Upper lobe of right lung (tissue), 1 donor: ENCODE data around the gene SCG3. TPM values are rescaled to one million over a fixed set of nuclear protein-coding genes. Genes with fewer than 3 reads are reported as not detected.

ENCODE experiments used
- ATAC-seq: fragments of 200-7000 bp; cut with Tn5 transposase; one replicate; pipeline ENCODE4 v1.9.1; 2020; ENCODE audit warnings: mild to moderate bottlenecking, moderate library complexity
- DNase-seq: peaks from one replicate; pipeline ENCODE4 v3.0.0-alpha.2; 2020
- H3K27ac ChIP-seq: fragments of 200-600 bp; one replicate; pipeline ENCODE4 v1.8.0; 2022
- H3K27me3 ChIP-seq: fragments of 200-600 bp; one replicate; pipeline ENCODE4 v1.8.0; 2022; ENCODE audit warnings: mild to moderate bottlenecking
- H3K36me3 ChIP-seq: fragments of 200-600 bp; one replicate; pipeline ENCODE4 v1.8.0; 2022
- H3K4me1 ChIP-seq: fragments of 200-600 bp; one replicate; pipeline ENCODE4 v1.8.0; 2022
- H3K4me3 ChIP-seq: fragments of 200-600 bp; one replicate; pipeline ENCODE4 v1.8.0; 2022; ENCODE audit warnings: mild to moderate bottlenecking
- H3K9me3 ChIP-seq: fragments of 200-600 bp; one replicate; pipeline ENCODE4 v1.8.0; 2022
- CTCF ChIP-seq: fragments of 200-600 bp; IDR thresholded peaks from one replicate; pipeline ENCODE4 v1.8.0; 2022; ENCODE audit warnings: antibody characterized with exemption
- intact Hi-C: fragments of 100-400 bp; cut with DNase I; formaldehyde crosslinking; loops from one replicate; pipeline ENCODE4 v1.11.0; 2022
- total RNA-seq: library from RNA; stranded (reverse); fragmentation: NEBNext Ultra II Directional; extraction: Animal tissue kit (Norgen Biotek cat#: 25700); gene quantifications from one replicate; pipeline ENCODE4 v1.2.1, GENCODE V29; 2021
- donor health status: DM: no; HTN: yes; CAD: no; lungs with severe emphysema.

Gene SCG3
- total RNA-seq, 1 donor from 2014 or later: 0.17 TPM

DNA sequence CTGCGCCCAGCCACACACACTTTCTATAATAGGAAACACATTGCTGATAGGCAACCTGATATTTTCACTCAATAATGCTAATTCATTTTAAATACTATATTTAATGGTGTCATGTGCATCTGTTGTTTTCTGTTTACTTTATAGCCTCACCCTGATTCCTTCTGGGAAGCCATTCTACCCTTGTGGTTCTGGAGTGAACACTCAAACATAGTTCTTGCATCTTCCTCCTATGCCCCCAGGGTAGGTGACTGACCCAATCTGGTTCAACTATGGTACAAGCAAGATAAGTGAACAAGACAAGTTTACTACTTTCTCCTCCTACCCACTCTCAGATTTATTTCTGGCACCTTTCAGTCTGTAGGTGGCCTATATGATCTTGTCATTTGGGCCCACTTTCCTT lies 4.3 kb upstream of the SCG3 start:
- Histone ChIP-seq H3K4me3 (no peak overlapping the region), H3K4me1 (peaks cover 3% of the 10 kb centered on the region), H3K27me3 (no peaks in the 10 kb centered on the region), H3K27ac (no peak overlapping the region), H3K36me3 (no peaks in the 10 kb centered on the region), H3K9me3 (no peaks in the 10 kb centered on the region)
- intact Hi-C loops: no loop called here
- TF ChIP-seq CTCF: no peak
- no peak for DNase-seq
- no peak for ATAC-seq

DNA sequence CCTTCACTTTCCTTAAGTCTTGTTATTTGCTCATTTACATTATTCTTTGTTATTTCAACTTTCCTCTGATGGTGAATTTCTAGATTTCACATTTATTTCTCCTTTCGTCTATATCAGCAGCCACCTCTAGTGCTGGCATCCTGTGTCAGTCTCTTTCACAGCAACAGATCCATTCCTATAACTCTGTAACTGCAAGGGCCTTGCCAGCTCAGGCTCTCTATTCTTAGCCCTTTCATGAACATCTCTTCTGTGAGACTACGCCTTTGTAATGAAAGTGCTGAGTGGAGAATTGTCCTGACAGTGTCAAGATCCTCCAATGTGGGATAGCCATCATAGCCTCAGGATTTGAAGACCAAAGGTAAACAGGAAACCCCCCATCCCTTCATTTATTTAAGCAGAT lies 3.9 kb upstream of the SCG3 start:
- intact Hi-C loops: no loop called here
- no peak overlapping the region for H3K27ac ChIP-seq
- DNase-seq: no peak
- no peaks in the 10 kb centered on the region for H3K36me3 ChIP-seq
- peaks cover 3% of the 10 kb centered on the region for H3K4me1 ChIP-seq
- peaks cover 2% of the 10 kb centered on the region for H3K27me3 ChIP-seq
- ATAC-seq: no peak
- no peak overlapping the region for H3K4me3 ChIP-seq
- H3K9me3 ChIP-seq: no peaks in the 10 kb centered on the region
- TF ChIP-seq CTCF: no peak

DNA sequence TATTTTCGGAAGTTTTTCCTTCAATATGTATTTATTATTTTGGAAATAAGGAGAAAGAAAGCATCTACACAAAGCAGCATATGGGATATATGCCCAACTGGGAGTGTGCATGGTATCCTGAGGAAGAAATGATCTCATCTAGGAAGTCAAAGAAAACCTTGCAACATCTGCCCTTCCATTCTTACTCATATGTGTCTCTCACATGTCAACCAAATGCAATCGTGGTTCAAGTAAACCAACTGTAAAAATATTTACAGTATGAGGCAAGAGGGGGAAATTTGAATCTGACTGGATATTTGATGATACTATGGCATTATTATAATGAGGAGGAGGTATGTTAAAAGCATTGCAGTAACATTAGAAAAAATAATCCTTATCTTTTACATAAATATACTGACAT lies 3.2 kb upstream of the SCG3 start:
- TF ChIP-seq CTCF: no peak
- no peak for DNase-seq
- intact Hi-C loops: no loop called here
- Histone ChIP-seq H3K27ac (no peak overlapping the region), H3K27me3 (peaks cover 8% of the 10 kb centered on the region), H3K4me1 (peaks cover 3% of the 10 kb centered on the region), H3K4me3 (no peak overlapping the region), H3K36me3 (no peaks in the 10 kb centered on the region), H3K9me3 (no peaks in the 10 kb centered on the region)
- no peak for ATAC-seq

GRCh38 chr15:51680321-51680720 lies 982 bp upstream of the SCG3 start:
- Histone ChIP-seq H3K4me3 (no peak overlapping the region), H3K27me3 (peaks cover 28% of the 10 kb centered on the region), H3K9me3 (no peaks in the 10 kb centered on the region), H3K36me3 (no peaks in the 10 kb centered on the region), H3K27ac (no peak overlapping the region), H3K4me1 (peaks cover 3% of the 10 kb centered on the region)
- DNase-seq (no peak), ATAC-seq (no peak)
- intact Hi-C loops: no loop called here
- TF ChIP-seq CTCF: no peak

DNA sequence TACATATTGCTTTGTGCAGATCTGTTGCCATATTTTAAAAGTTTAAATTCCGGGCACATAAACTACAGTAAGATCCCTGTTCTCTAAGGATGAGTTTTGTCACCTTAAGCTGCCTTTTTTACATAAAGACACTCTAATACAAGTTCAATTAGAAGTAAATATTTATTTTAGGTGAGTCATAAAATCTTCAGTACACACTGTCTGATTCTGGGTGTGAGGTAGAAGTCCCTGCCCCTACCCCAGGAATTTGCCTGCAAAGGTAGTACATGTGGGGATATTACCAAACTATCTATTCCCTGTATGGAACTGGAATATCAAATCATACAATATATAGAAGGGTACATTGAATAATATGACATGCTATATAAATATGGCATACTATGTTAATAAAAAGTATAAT lies 6.3 kb downstream of the SCG3 start:
- Histone ChIP-seq H3K27ac (no peak overlapping the region), H3K36me3 (no peaks in the 10 kb centered on the region), H3K9me3 (no peaks in the 10 kb centered on the region), H3K27me3 (peaks cover 27% of the 10 kb centered on the region), H3K4me3 (no peak overlapping the region), H3K4me1 (no peaks in the 10 kb centered on the region)
- no peak for ATAC-seq
- TF ChIP-seq CTCF: no peak
- DNase-seq: no peak
- intact Hi-C loops: no loop called here

DNA sequence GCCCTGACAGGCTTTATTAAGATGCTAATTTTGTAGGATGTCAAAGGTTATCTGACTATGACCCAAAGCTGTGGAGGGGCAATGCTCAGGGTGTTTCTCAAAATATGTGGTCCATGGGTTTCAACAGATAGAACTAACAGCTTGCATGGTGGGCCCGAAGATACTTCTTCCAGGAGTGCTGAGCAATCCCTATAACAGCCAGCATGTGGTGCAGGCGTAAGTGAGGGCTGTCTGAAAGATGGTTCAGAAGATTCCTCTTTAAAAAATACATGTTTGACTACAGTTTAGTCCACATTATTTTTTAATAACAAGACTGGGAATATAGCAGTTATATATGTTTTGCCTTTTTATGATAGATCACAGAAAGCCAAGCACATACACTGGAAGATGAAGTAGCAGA lies 7.6 kb downstream of the SCG3 start:
- Histone ChIP-seq H3K27me3 (peaks cover 14% of the 10 kb centered on the region), H3K9me3 (no peaks in the 10 kb centered on the region), H3K4me1 (no peaks in the 10 kb centered on the region), H3K4me3 (no peak overlapping the region), H3K27ac (no peak overlapping the region), H3K36me3 (no peaks in the 10 kb centered on the region)
- DNase-seq (no peak), ATAC-seq (no peak)
- TF ChIP-seq CTCF: peak; percentile 9
- intact Hi-C loops: no loop called here
